Mesothelial cell of epicardium (in vitro differentiated cells): ENCODE data around the gene RASSF6. TPM values are rescaled to one million over a fixed set of nuclear protein-coding genes. Genes with fewer than 3 reads are reported as not detected.
"Not testable (repeated sequence)": the region's sequence is repeated elsewhere in the genome, so short reads cannot be mapped to it uniquely, and the experiment has no call there.

Experiments used
- DNase-seq, 2 experiments: peaks; one replicate each; pipeline ENCODE4 v3.0.0; 2021; ENCODE audit warnings: low spot score in 2 of 2; ENCODE audit not compliant: unreplicated experiment in 2 of 2
- H3K27ac Mint-ChIP-seq: 2 replicates; pipeline ENCODE4 v1.8.0; 2021; ENCODE audit warnings: mixed read lengths
- H3K27me3 Mint-ChIP-seq: 2 replicates; pipeline ENCODE4 v1.8.0; 2021; ENCODE audit warnings: low read depth, mixed read lengths
- H3K36me3 Mint-ChIP-seq: 2 replicates; pipeline ENCODE4 v1.8.0; 2021; ENCODE audit warnings: mixed read lengths
- H3K4me1 Mint-ChIP-seq: 2 replicates; pipeline ENCODE4 v1.8.0; 2021; ENCODE audit warnings: mixed read lengths
- H3K4me3 Mint-ChIP-seq: 2 replicates; pipeline ENCODE4 v1.8.0; 2021; ENCODE audit warnings: mild to moderate bottlenecking, moderate library complexity, mixed read lengths
- H3K9me3 Mint-ChIP-seq: 2 replicates; pipeline ENCODE4 v1.8.0; 2021; ENCODE audit warnings: mixed read lengths
- total RNA-seq: library from RNA; stranded (reverse); gene quantifications from 3 replicates; pipeline ENCODE4 v1.2.1, GENCODE V29; 2021
- TF ChIP-seq, protein P1 (sequence below): fragments of 200-600 bp; sonication (generic); IDR thresholded peaks from one replicate; pipeline ENCODE4 v1.5.0; 2021; ENCODE audit warnings: antibody characterized with exemption; ENCODE audit not compliant: unreplicated experiment

RASSF6 gene
- total RNA-seq, 1 donor from 2014 or later, result 1.8 TPM

GRCh38 chr4:73603271-73603710, 16.9 kb downstream of the RASSF6 start:
- no peak overlapping the region for H3K27ac Mint-ChIP-seq
- H3K9me3 Mint-ChIP-seq, result no peaks in the 10 kb centered on the region
- TF ChIP-seq, protein P1, sequence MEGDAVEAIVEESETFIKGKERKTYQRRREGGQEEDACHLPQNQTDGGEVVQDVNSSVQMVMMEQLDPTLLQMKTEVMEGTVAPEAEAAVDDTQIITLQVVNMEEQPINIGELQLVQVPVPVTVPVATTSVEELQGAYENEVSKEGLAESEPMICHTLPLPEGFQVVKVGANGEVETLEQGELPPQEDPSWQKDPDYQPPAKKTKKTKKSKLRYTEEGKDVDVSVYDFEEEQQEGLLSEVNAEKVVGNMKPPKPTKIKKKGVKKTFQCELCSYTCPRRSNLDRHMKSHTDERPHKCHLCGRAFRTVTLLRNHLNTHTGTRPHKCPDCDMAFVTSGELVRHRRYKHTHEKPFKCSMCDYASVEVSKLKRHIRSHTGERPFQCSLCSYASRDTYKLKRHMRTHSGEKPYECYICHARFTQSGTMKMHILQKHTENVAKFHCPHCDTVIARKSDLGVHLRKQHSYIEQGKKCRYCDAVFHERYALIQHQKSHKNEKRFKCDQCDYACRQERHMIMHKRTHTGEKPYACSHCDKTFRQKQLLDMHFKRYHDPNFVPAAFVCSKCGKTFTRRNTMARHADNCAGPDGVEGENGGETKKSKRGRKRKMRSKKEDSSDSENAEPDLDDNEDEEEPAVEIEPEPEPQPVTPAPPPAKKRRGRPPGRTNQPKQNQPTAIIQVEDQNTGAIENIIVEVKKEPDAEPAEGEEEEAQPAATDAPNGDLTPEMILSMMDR, result no peak
- H3K4me1 Mint-ChIP-seq, result peaks cover 10% of the 10 kb centered on the region
- no peak for DNase-seq
- no peaks in the 10 kb centered on the region for H3K36me3 Mint-ChIP-seq
- H3K27me3 Mint-ChIP-seq, result no peaks in the 10 kb centered on the region
- H3K4me3 Mint-ChIP-seq, result no peak overlapping the region

GRCh38 chr4:73600954-73601353, 19.3 kb downstream of the RASSF6 start:
- DNase-seq, result no peak
- H3K36me3 Mint-ChIP-seq, result peaks cover 6% of the 10 kb centered on the region
- H3K4me1 Mint-ChIP-seq, result peaks cover 10% of the 10 kb centered on the region
- H3K27me3 Mint-ChIP-seq, result no peaks in the 10 kb centered on the region
- H3K27ac Mint-ChIP-seq, result no peak overlapping the region
- TF ChIP-seq, protein P1, result no peak
- H3K9me3 Mint-ChIP-seq, result peaks cover 9% of the 10 kb centered on the region
- no peak overlapping the region for H3K4me3 Mint-ChIP-seq

DNA sequence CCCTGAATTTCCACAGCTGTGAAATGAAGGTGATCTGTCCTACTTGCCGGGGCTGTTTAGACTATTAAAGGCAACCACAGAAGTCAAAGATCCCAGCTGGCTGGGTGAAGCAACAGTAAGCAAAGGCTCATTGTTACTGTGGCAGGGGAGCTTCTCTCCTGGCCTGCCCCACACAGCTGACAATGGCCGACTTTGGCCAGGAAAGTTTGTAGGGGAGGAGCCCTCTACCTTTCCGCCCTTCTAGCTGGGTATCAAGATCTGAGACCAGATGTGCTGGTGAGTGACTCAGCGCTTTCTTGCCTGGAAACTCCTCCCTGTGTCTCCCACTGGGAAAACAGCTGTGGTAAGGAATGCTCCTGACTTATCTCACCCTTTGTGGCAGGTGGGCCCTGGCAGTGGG, 21.1 kb downstream of the RASSF6 start:
- Mint-ChIP-seq H3K4me3 (no peak overlapping the region), H3K27me3 (no peaks in the 10 kb centered on the region)

GRCh38 chr4:73597594-73597993, 22.6 kb downstream of the RASSF6 start:
- Mint-ChIP-seq H3K27ac (no peak overlapping the region), H3K27me3 (no peaks in the 10 kb centered on the region), H3K9me3 (peaks cover 9% of the 10 kb centered on the region), H3K4me3 (no peak overlapping the region), H3K36me3 (peaks cover 6% of the 10 kb centered on the region), H3K4me1 (peaks cover 5% of the 10 kb centered on the region)
- no peak for DNase-seq
- TF ChIP-seq, protein P1, result no peak

More for the DNA sequence above, 21.1 kb downstream of the RASSF6 start:
- H3K4me1 Mint-ChIP-seq, result peaks cover 10% of the 10 kb centered on the region
- TF ChIP-seq, protein P1, result no peak
- H3K27ac Mint-ChIP-seq, result no peak overlapping the region
- peaks cover 9% of the 10 kb centered on the region for H3K9me3 Mint-ChIP-seq
- H3K36me3 Mint-ChIP-seq, result peaks cover 6% of the 10 kb centered on the region
- no peak for DNase-seq

DNA sequence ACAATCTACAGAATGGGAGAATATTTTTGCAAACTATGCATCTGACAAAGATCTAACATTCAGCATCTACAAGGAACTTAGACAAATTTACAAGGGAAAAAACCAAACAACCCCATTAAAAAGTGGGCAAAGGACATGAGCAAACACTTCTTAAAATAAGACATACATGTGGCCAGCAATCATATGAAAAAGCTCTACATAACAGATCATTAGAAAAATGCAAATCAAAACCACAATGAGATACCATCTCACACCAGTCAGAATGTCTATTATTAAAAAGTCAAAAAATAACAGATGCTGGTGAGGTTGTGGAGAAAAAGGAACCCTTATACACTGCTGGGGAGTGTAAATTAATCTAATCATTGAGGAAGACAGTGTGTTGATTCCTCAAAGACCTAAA, 23.1 kb downstream of the RASSF6 start:
- not testable (repeated sequence) for H3K36me3 Mint-ChIP-seq

GRCh38 chr4:73596001-73596400, 24.2 kb downstream of the RASSF6 start:
- DNase-seq, result no peak
- peaks cover 9% of the 10 kb centered on the region for H3K9me3 Mint-ChIP-seq
- TF ChIP-seq, protein P1, result no peak
- no peak overlapping the region for H3K4me3 Mint-ChIP-seq
- peaks cover 5% of the 10 kb centered on the region for H3K4me1 Mint-ChIP-seq
- no peaks in the 10 kb centered on the region for H3K27me3 Mint-ChIP-seq
- peaks cover 6% of the 10 kb centered on the region for H3K36me3 Mint-ChIP-seq
- no peak overlapping the region for H3K27ac Mint-ChIP-seq

More for the DNA sequence above, 23.1 kb downstream of the RASSF6 start:
- H3K9me3 Mint-ChIP-seq, H3K4me1 Mint-ChIP-seq, H3K4me3 Mint-ChIP-seq, H3K27me3 Mint-ChIP-seq, H3K27ac Mint-ChIP-seq, DNase-seq: not testable (repeated sequence)
